Nephron (organoid): Measurements from ENCODE around the gene VWA8.

Experiments used
- H3K27ac Mint-ChIP-seq, 3 experiments: 2 replicates each; pipeline ENCODE4 v1.8.0; 2020; ENCODE audit warnings: mixed read lengths in 3 of 3, mild to moderate bottlenecking in 2 of 3, moderate library complexity in 1 of 3
- H3K27me3 Mint-ChIP-seq: 2 replicates; pipeline ENCODE4 v1.8.0; 2021; ENCODE audit warnings: low read depth, mild to moderate bottlenecking, moderate library complexity, mixed read lengths
- H3K36me3 Mint-ChIP-seq: 2 replicates; pipeline ENCODE4 v1.8.0; 2020; ENCODE audit warnings: low read depth, mixed read lengths
- H3K4me1 Mint-ChIP-seq: 2 replicates; pipeline ENCODE4 v1.8.0; 2020; ENCODE audit warnings: mixed read lengths
- H3K4me3 Mint-ChIP-seq, 3 experiments: 2 replicates each; pipeline ENCODE4 v1.8.0; 2020; ENCODE audit warnings: mild to moderate bottlenecking in 3 of 3, mixed read lengths in 3 of 3, moderate library complexity in 2 of 3
- H3K9me3 Mint-ChIP-seq: 2 replicates; pipeline ENCODE4 v1.8.0; 2020; ENCODE audit warnings: mixed read lengths
- TF ChIP-seq, protein P1 (sequence below), 3 experiments: fragments of 200-600 bp; sonication (generic); IDR thresholded peaks; one replicate each; pipeline ENCODE4 v1.5.0; 2021; ENCODE audit warnings: antibody characterized with exemption in 3 of 3; ENCODE audit not compliant: unreplicated experiment in 3 of 3

Gene VWA8

DNA sequence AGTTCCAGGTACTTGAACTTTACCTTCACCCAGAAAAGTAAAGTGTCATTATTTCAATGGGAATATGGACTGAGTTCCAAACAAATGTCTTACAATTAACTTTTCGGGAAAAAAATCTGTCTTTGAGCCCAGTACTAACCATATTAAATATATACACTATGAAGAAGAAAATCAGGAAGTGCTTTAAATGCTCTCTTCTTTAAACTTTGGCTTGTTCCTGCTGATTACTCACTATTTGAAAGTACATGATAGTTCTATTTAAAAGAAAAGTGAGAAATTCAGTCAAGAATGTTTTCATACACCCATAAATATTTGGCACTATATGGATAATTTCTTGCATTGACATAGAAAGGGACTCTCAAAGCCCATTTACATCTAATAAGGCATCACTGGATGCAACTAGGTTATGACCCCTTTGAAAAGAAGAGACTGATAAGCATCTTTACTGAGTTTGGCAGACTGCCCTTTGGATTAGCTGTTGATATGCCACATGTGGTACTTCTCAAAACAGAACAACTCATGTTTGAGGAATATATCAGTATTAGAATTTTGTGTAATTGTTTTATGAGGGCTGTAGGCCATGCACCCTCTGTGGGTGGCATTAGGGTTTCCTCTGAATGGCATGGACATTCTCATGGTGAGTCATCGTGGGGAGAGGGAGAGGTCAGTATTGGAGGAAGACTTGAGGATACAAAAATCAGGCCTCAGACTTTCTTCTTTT is 25.0 kb upstream of the VWA8 start:
- TF ChIP-seq, protein P1, sequence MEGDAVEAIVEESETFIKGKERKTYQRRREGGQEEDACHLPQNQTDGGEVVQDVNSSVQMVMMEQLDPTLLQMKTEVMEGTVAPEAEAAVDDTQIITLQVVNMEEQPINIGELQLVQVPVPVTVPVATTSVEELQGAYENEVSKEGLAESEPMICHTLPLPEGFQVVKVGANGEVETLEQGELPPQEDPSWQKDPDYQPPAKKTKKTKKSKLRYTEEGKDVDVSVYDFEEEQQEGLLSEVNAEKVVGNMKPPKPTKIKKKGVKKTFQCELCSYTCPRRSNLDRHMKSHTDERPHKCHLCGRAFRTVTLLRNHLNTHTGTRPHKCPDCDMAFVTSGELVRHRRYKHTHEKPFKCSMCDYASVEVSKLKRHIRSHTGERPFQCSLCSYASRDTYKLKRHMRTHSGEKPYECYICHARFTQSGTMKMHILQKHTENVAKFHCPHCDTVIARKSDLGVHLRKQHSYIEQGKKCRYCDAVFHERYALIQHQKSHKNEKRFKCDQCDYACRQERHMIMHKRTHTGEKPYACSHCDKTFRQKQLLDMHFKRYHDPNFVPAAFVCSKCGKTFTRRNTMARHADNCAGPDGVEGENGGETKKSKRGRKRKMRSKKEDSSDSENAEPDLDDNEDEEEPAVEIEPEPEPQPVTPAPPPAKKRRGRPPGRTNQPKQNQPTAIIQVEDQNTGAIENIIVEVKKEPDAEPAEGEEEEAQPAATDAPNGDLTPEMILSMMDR (IDR thresholded peaks at IDR 0.05; ENCODE audit: unreplicated experiment in 3 of 3): no peak
- Mint-ChIP-seq H3K4me3 (no peak overlapping the region), H3K27me3 (peaks cover 4% of the 10 kb centered on the region)

GRCh38 chr13:41981951-41982715 is 21.2 kb upstream of the VWA8 start:
- H3K27ac Mint-ChIP-seq: no peak overlapping the region
- H3K27me3 Mint-ChIP-seq: peaks cover 4% of the 10 kb centered on the region
- TF ChIP-seq, protein P1 (IDR thresholded peaks at IDR 0.05; ENCODE audit: unreplicated experiment in 3 of 3): no peak
- no peaks in the 10 kb centered on the region for H3K36me3 Mint-ChIP-seq
- H3K4me3 Mint-ChIP-seq: no peak overlapping the region
- H3K4me1 Mint-ChIP-seq: no peaks in the 10 kb centered on the region
- H3K9me3 Mint-ChIP-seq: no peaks in the 10 kb centered on the region

More for the DNA sequence above, 25.0 kb upstream of the VWA8 start:
- Mint-ChIP-seq H3K9me3 (no peaks in the 10 kb centered on the region), H3K36me3 (no peaks in the 10 kb centered on the region), H3K4me1 (no peaks in the 10 kb centered on the region), H3K27ac (no peak overlapping the region)

DNA sequence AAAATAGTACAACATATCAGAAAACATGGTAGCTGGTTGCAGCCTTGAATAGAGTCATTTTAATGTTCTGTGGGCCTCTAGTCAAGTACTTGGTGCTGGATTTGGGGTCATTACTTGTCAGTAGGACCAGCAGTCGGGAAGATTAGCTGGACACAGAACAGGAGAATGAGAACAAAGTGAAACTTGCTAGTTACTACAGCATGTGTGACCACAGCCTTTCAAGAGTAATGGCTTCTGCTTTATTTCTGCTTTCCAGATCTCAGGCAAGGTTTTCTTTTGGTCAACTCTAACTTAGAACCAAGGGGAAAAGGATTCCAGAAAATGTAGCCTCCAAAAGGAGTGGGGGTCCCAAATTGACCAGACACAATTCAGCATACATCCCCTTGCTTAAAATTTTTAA is 17.1 kb upstream of the VWA8 start:
- H3K36me3 Mint-ChIP-seq: no peaks in the 10 kb centered on the region
- H3K9me3 Mint-ChIP-seq: no peaks in the 10 kb centered on the region
- no peak overlapping the region for H3K4me3 Mint-ChIP-seq
- no peaks in the 10 kb centered on the region for H3K4me1 Mint-ChIP-seq
- H3K27ac Mint-ChIP-seq: no peak overlapping the region
- peaks cover under 1% of the 10 kb centered on the region for H3K27me3 Mint-ChIP-seq
- TF ChIP-seq, protein P1 (IDR thresholded peaks at IDR 0.05; ENCODE audit: unreplicated experiment in 3 of 3): no peak

DNA sequence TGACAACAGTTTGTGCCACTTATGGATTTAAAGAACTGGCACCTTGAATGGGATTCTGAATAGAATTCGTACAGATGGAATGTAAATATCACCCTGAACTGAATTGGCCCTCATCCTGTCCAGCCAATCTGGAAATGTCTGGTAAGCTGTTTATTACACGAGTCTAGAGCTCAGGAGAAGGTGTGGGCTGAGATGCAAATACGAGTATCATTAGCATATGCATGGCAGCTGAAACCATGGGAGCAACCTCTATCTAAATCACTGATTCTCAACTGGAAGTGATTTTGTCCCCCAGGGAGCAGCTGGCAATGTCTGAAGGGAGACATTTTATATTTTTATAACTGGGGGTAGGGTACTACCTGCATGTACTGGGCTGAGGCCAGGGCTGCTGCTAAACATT is 15.6 kb upstream of the VWA8 start:
- Mint-ChIP-seq H3K36me3 (no peaks in the 10 kb centered on the region), H3K4me1 (no peaks in the 10 kb centered on the region), H3K9me3 (no peaks in the 10 kb centered on the region), H3K4me3 (no peak overlapping the region), H3K27ac (no peak overlapping the region), H3K27me3 (no peaks in the 10 kb centered on the region)
- TF ChIP-seq, protein P1 (IDR thresholded peaks at IDR 0.05; ENCODE audit: unreplicated experiment in 3 of 3): no peak

- Mint-ChIP-seq H3K27me3 (no peaks in the 10 kb centered on the region), H3K27ac (no peak overlapping the region), H3K4me1 (no peaks in the 10 kb centered on the region), H3K4me3 (no peak overlapping the region), H3K9me3 (no peaks in the 10 kb centered on the region), H3K36me3 (no peaks in the 10 kb centered on the region)
- TF ChIP-seq, protein P1 (IDR thresholded peaks at IDR 0.05; ENCODE audit: unreplicated experiment in 3 of 3): no peak
These were observed 13.5 kb upstream of the VWA8 start for GRCh38 chr13:41974262-41974900.
